Natural killer cell (primary cell): ENCODE results near the gene RAB19. TPM values are rescaled to one million over a fixed set of nuclear protein-coding genes. Genes with fewer than 3 reads are reported as not detected.

Source experiments
- ATAC-seq, 3 donors: fragments of 150-1000 bp in 2 of 3; fragments of 200-7000 bp in 1 of 3; cut with Tn5 transposase; 1 replicate in 1 of 3; 2 replicates in 2 of 3; pipeline ENCODE4 v1.10.0; 2021; ENCODE audit warnings: mild to moderate bottlenecking in 2 of 3, moderate library complexity in 2 of 3
- DNase-seq, 2 donors: peaks; one replicate each; pipeline versions ENCODE4 v3.0.0 to v3.0.0-alpha.2; 2013 to 2021; ENCODE audit warnings: mixed read lengths in 1 of 2
- H3K27ac ChIP-seq: one replicate; pipeline ENCODE4 v1.5.1; 2013; ENCODE audit warnings: mild to moderate bottlenecking, low read length
- H3K27me3 ChIP-seq: one replicate; pipeline ENCODE4 v1.6.1; 2013; ENCODE audit warnings: low read length; ENCODE audit not compliant: control insufficient read depth, insufficient read depth
- H3K36me3 ChIP-seq: one replicate; pipeline ENCODE4 v1.6.1; 2013; ENCODE audit warnings: low read length; ENCODE audit not compliant: control insufficient read depth, insufficient read depth
- H3K4me1 ChIP-seq: one replicate; pipeline ENCODE4 v1.6.1; 2013; ENCODE audit warnings: low read length; ENCODE audit not compliant: control insufficient read depth, insufficient read depth
- H3K4me3 ChIP-seq: one replicate; pipeline ENCODE4 v1.5.1; 2013; ENCODE audit warnings: low read length
- H3K9me3 ChIP-seq: one replicate; pipeline ENCODE4 v1.6.1; 2013; ENCODE audit warnings: low read length; ENCODE audit not compliant: control insufficient read depth, insufficient read depth
- H3K27ac Mint-ChIP-seq, 2 donors: one replicate each; pipeline ENCODE4 v1.8.0; 2022; ENCODE audit warnings: mild to moderate bottlenecking in 2 of 2, mixed read lengths in 2 of 2, moderate library complexity in 1 of 2
- H3K27me3 Mint-ChIP-seq, 2 donors: one replicate each; pipeline ENCODE4 v1.8.0; 2022; ENCODE audit warnings: low read depth in 2 of 2, mixed read lengths in 2 of 2
- H3K36me3 Mint-ChIP-seq: one replicate; pipeline ENCODE4 v1.8.0; 2022; ENCODE audit warnings: mixed read lengths
- H3K4me1 Mint-ChIP-seq, 2 donors: one replicate each; pipeline ENCODE4 v1.8.0; 2022; ENCODE audit warnings: mixed read lengths in 2 of 2
- H3K4me3 Mint-ChIP-seq: one replicate; pipeline ENCODE4 v1.8.0; 2022; ENCODE audit warnings: mild to moderate bottlenecking, moderate library complexity, mixed read lengths
- H3K9me3 Mint-ChIP-seq, 2 donors: one replicate each; pipeline ENCODE4 v1.8.0; 2022; ENCODE audit warnings: mixed read lengths in 2 of 2
- WGBS: methylation state at CpG from one replicate; pipeline ENCODE4 v1.1.7; 2013; ENCODE audit warnings: missing lambda C conversion rate; ENCODE audit not compliant: insufficient coverage; 5-methylcytosine and 5-hydroxymethylcytosine counted together
- intact Hi-C: fragments of 100-400 bp; cut with micrococcal nuclease; formaldehyde crosslinking; loops from one replicate; pipeline ENCODE4 v1.14.2; 2022
- total RNA-seq, 4 donors: library from RNA; stranded (reverse); fragments of 120-200 nt in 1 of 4; gene quantifications; one replicate each; pipeline versions ENCODE4 v1.2.3 to v1.2.4, GENCODE V29; 2013 to 2022
- TF ChIP-seq, protein P1 (sequence below): fragments of 200-600 bp; IDR thresholded peaks from one replicate; pipeline ENCODE4 v1.8.0; 2022; ENCODE audit warnings: antibody characterized with exemption

Gene RAB19
- total RNA-seq, 3 donors from 2014 or later (not counting 1 experiment from before 2014, with no cell fraction given) = 1.9 to 3.3 (median 2.8) TPM

DNA sequence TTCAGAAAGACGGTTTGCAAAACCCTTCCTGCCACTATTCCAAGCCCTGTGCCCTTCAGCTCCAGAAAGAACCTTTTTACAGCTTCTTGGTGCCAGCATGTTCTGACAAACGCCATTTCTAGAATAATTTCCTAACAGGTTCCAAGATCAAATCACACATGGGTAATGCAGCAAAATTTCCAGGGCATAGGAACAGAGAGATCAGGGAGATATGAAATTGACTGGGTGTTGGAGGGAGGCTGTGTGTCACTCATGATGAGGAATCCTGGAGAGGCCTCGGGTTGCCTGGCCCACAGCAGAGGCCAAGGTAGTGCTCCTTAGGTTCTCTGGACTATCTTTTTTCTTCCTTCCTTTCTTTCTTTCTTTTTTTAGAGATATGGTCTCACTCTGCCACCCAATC lies 29.5 kb downstream of the RAB19 start:
- WGBS = 74% methylated on average over 3 of the region's 3 CpGs
- H3K36me3 ChIP-seq = no peaks in the 10 kb centered on the region
- TF ChIP-seq, protein P1, sequence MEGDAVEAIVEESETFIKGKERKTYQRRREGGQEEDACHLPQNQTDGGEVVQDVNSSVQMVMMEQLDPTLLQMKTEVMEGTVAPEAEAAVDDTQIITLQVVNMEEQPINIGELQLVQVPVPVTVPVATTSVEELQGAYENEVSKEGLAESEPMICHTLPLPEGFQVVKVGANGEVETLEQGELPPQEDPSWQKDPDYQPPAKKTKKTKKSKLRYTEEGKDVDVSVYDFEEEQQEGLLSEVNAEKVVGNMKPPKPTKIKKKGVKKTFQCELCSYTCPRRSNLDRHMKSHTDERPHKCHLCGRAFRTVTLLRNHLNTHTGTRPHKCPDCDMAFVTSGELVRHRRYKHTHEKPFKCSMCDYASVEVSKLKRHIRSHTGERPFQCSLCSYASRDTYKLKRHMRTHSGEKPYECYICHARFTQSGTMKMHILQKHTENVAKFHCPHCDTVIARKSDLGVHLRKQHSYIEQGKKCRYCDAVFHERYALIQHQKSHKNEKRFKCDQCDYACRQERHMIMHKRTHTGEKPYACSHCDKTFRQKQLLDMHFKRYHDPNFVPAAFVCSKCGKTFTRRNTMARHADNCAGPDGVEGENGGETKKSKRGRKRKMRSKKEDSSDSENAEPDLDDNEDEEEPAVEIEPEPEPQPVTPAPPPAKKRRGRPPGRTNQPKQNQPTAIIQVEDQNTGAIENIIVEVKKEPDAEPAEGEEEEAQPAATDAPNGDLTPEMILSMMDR = no peak
- ATAC-seq (no peak), DNase-seq (no peak)
- H3K4me3 ChIP-seq = no peak overlapping the region
- no peaks in the 10 kb centered on the region for H3K9me3 ChIP-seq
- H3K36me3 Mint-ChIP-seq = no peaks in the 10 kb centered on the region
- no peaks in the 10 kb centered on the region for H3K27me3 Mint-ChIP-seq
- no peaks in the 10 kb centered on the region for H3K9me3 Mint-ChIP-seq
- no peak overlapping the region for H3K4me3 Mint-ChIP-seq
- no peak overlapping the region for H3K27ac ChIP-seq
- no peak overlapping the region for H3K27ac Mint-ChIP-seq
- H3K4me1 Mint-ChIP-seq = no peaks in the 10 kb centered on the region
- H3K4me1 ChIP-seq = no peaks in the 10 kb centered on the region
- H3K27me3 ChIP-seq = no peaks in the 10 kb centered on the region
- intact Hi-C loops = no loop called here

DNA sequence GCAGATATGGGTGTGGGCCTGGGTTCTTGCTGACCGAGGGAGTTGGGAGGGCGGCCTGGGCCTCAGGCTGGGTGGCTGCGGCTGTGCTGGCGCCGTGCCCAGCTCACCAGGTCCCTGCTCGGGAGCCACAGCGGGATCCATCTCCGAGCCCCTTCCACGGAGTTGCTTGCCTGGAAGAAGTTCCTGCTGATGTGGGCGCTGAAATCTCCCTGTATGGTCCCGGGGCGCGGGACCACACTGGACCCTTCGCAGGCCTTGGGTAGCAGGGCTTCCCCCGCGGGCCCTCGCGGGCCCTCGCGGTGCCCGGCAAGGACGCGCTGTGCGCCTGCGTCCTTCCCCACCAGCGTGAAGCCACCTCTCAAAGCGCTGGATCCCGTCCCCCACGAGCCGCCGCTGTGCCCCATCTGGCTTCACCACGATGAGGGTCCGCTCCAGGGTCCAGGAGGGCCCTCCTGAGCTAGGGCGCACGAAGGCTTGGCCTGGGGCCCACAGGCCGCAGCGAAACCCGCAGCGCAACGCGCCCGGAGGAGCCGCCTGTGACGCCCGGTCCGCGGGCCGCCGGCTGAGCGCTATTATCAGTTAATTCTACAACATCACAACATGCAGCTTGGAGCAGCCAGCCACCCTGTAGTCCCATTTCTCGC lies 31.5 kb downstream of the RAB19 start:
- H3K9me3 ChIP-seq = no peaks in the 10 kb centered on the region
- WGBS = 69% methylated on average over 51 of the region's 51 CpGs
- H3K27me3 ChIP-seq = no peaks in the 10 kb centered on the region
- TF ChIP-seq, protein P1 = no peak
- no peak overlapping the region for H3K4me3 ChIP-seq
- Mint-ChIP-seq H3K9me3 (no peaks in the 10 kb centered on the region), H3K27me3 (no peaks in the 10 kb centered on the region), H3K27ac (no peak overlapping the region), H3K36me3 (no peaks in the 10 kb centered on the region), H3K4me3 (no peak overlapping the region), H3K4me1 (no peaks in the 10 kb centered on the region)
- DNase-seq (no peak), ATAC-seq (no peak)
- intact Hi-C loops = no loop called here
- no peaks in the 10 kb centered on the region for H3K4me1 ChIP-seq
- H3K36me3 ChIP-seq = no peaks in the 10 kb centered on the region
- no peak overlapping the region for H3K27ac ChIP-seq

DNA sequence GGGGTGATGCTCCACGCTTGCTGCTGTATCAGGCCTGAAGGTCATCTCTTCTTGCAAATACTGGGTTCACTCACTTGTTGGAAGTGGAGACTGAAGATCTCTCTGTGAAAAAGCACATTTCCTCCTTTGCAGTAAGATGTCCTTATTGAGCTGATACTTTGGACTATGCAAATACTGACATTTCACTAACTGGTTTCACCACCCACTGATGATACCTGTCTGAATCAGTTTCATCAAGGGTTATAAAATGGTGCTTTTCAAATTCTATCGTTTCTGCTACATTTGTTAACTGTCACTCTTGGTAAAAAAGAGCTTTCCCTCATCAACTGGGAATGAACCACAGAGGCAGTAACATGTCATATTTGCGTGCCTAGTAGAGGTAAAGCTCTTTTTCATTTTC lies 35.5 kb downstream of the RAB19 start:
- intact Hi-C loops = no loop called here
- Mint-ChIP-seq H3K4me3 (no peak overlapping the region), H3K9me3 (no peaks in the 10 kb centered on the region), H3K27ac (no peak overlapping the region), H3K27me3 (no peaks in the 10 kb centered on the region), H3K36me3 (no peaks in the 10 kb centered on the region), H3K4me1 (no peaks in the 10 kb centered on the region)
- TF ChIP-seq, protein P1 = no peak
- H3K27me3 ChIP-seq = no peaks in the 10 kb centered on the region
- H3K4me3 ChIP-seq = no peak overlapping the region
- DNase-seq = no peak
- ATAC-seq = no peak
- H3K36me3 ChIP-seq = no peaks in the 10 kb centered on the region
- no peaks in the 10 kb centered on the region for H3K9me3 ChIP-seq
- no peak overlapping the region for H3K27ac ChIP-seq
- H3K4me1 ChIP-seq = no peaks in the 10 kb centered on the region
- 83% methylated on average over 3 of the region's 3 CpGs for WGBS

DNA sequence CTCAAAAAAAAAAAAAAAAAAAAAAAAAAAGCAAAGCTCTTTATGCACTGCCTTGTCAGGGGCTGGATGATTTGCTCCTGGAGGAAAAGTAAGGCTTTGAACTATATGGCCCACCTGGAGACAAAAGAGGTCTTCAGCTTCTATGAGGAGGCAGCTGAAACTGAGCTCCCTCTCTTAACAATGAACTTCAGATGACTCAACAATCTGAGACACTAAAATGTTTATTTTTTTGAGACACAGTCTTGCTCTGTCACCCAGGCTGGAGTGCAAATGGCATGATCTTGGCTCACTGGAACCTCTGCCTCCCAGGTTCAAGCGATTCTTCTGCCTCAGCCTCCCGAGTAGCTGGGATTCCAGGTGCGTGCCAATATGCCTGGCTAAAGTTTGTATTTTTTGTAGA lies 36.7 kb downstream of the RAB19 start:
- TF ChIP-seq, protein P1 = no peak

More for the DNA sequence above, 36.7 kb downstream of the RAB19 start:
- no peaks in the 10 kb centered on the region for H3K9me3 Mint-ChIP-seq
- Histone ChIP-seq H3K27me3 (no peaks in the 10 kb centered on the region), H3K27ac (no peak overlapping the region), H3K36me3 (no peaks in the 10 kb centered on the region), H3K4me3 (no peak overlapping the region), H3K4me1 (no peaks in the 10 kb centered on the region), H3K9me3 (no peaks in the 10 kb centered on the region)
- WGBS = 92% methylated on average over 3 of the region's 3 CpGs
- no peak overlapping the region for H3K4me3 Mint-ChIP-seq
- no peaks in the 10 kb centered on the region for H3K36me3 Mint-ChIP-seq
- no peak for ATAC-seq
- H3K4me1 Mint-ChIP-seq = no peaks in the 10 kb centered on the region
- H3K27ac Mint-ChIP-seq = no peak overlapping the region
- intact Hi-C loops = no loop called here
- no peaks in the 10 kb centered on the region for H3K27me3 Mint-ChIP-seq
- no peak for DNase-seq
